Fibroblast of lung (primary cell): Measurements from ENCODE around the gene BNIPL. TPM values are rescaled to one million over a fixed set of nuclear protein-coding genes. Genes with fewer than 3 reads are reported as not detected.
A peak's percentile ranks its signal among the peaks of the same experiment; 100 is the strongest.

ENCODE experiments used
- DNase-seq, 2 donors: peaks; one replicate each; pipeline versions ENCODE4 v3.0.0 to v3.0.0-alpha.2; 2010; ENCODE audit warnings: low read depth in 2 of 2
- H2AFZ ChIP-seq: 2 replicates; pipeline ENCODE4 v1.5.1; 2012; ENCODE audit warnings: low read length, control low read depth, inconsistent platforms
- H3K27ac ChIP-seq: 2 replicates; pipeline ENCODE4 v1.5.1; 2011; ENCODE audit warnings: low read length, control low read depth; ENCODE audit not compliant: insufficient read depth
- H3K27me3 ChIP-seq: 2 replicates; pipeline ENCODE4 v1.5.1; 2011; ENCODE audit warnings: mild to moderate bottlenecking, low read length; ENCODE audit not compliant: control insufficient read depth, insufficient read depth
- H3K36me3 ChIP-seq: 2 replicates; pipeline ENCODE4 v1.5.1; 2011; ENCODE audit warnings: low read length; ENCODE audit not compliant: control insufficient read depth, insufficient read depth
- H3K4me1 ChIP-seq: 2 replicates; pipeline ENCODE4 v1.5.1; 2011; ENCODE audit warnings: low read length; ENCODE audit not compliant: control insufficient read depth, insufficient read depth; ENCODE audit errors: extremely low read depth
- H3K4me2 ChIP-seq: 2 replicates; pipeline ENCODE4 v1.5.1; 2011; ENCODE audit warnings: low read length, control low read depth; ENCODE audit not compliant: insufficient read depth; ENCODE audit errors: extremely low read depth
- H3K4me3 ChIP-seq, 4 experiments: fragments of 200-600 bp in 1 of 4; sonication (generic) in 1 of 4; replicated peaks in 1 of 4; 2 replicates each; pipeline ENCODE4 v1.5.1; 2011 to 2016; ENCODE audit warnings: low read length in 4 of 4, low read depth in 3 of 4, mild to moderate bottlenecking in 3 of 4, control low read depth in 2 of 4, inconsistent platforms in 1 of 4, mixed read lengths in 1 of 4; ENCODE audit not compliant: insufficient read depth in 1 of 4; ENCODE audit errors: control extremely low read depth in 1 of 4
- H3K79me2 ChIP-seq: 2 replicates; pipeline ENCODE4 v1.5.1; 2012; ENCODE audit warnings: mild to moderate bottlenecking, low read length, inconsistent platforms; ENCODE audit not compliant: control insufficient read depth, insufficient read depth
- H3K9ac ChIP-seq: 2 replicates; pipeline ENCODE4 v1.5.1; 2011; ENCODE audit warnings: mild to moderate bottlenecking, low read length, control low read depth; ENCODE audit not compliant: insufficient read depth
- H3K9me3 ChIP-seq: 2 replicates; pipeline ENCODE4 v1.5.1; 2012; ENCODE audit warnings: low read depth, low read length; ENCODE audit not compliant: control insufficient read depth, insufficient read depth
- H4K20me1 ChIP-seq: 2 replicates; pipeline ENCODE4 v1.5.1; 2011; ENCODE audit warnings: low read length; ENCODE audit not compliant: control insufficient read depth, insufficient read depth; ENCODE audit errors: extremely low read depth
- CTCF ChIP-seq, 2 donors: IDR thresholded peaks in 1 of 2; conservative IDR thresholded peaks in 1 of 2; 1 replicate in 1 of 2; 2 replicates in 1 of 2; pipeline ENCODE4 v1.5.1; 2011 to 2012; ENCODE audit warnings: low read length in 2 of 2, control low read depth in 1 of 2, inconsistent platforms in 1 of 2, low read depth in 1 of 2, mild to moderate bottlenecking in 1 of 2
- EZH2 ChIP-seq: IDR thresholded peaks from 2 replicates; pipeline ENCODE4 v1.5.1; 2012; ENCODE audit warnings: low read length, control low read depth, mild to moderate bottlenecking; ENCODE audit errors: missing control alignments
- polyA plus RNA-seq, 2 donors: library from polyadenylated mRNA; depleted of rRNA in 1 of 2; stranded (reverse) in 1 of 2; unstranded in 1 of 2; fragments of >200 nt; gene quantifications; 2 replicates each; pipeline ENCODE4 v1.2.1, GENCODE V29; 2011 to 2012; ENCODE audit warnings: missing spikeins in 1 of 2
- total RNA-seq: library from RNA; depleted of rRNA; stranded (reverse); fragments of >200 nt; gene quantifications from 2 replicates; pipeline ENCODE4 v1.2.1, GENCODE V29; 2014

Gene BNIPL
- total and polyA plus RNA-seq, 2 donors (not counting 1 experiment from before 2014, with no cell fraction given): 0.10 to 0.33 TPM

- Histone ChIP-seq H3K4me3 (no peak overlapping the region), H3K79me2 (peaks cover 4% of the 10 kb centered on the region), H3K27me3 (no peaks in the 10 kb centered on the region), H3K27ac (no peak overlapping the region), H4K20me1 (no peaks in the 10 kb centered on the region), H3K9me3 (no peaks in the 10 kb centered on the region), H3K36me3 (peaks cover 3% of the 10 kb centered on the region), H2AFZ (no peak overlapping the region), H3K9ac (no peak overlapping the region), H3K4me1 (peaks cover 4% of the 10 kb centered on the region), H3K4me2 (no peak overlapping the region)
- DNase-seq: no peak
- TF ChIP-seq CTCF (conservative IDR thresholded peaks at IDR 0.05 in 1 of 2, IDR thresholded peaks at IDR 0.05 in 1 of 2; ENCODE audit: low read depth in 1 of 2, low read length in 2 of 2): no peak
- TF ChIP-seq EZH2: no peak
Observed at GRCh38 chr1:151065089-151065645, 28.8 kb downstream of the BNIPL start.

- Histone ChIP-seq H3K27ac (no peak overlapping the region), H2AFZ (no peak overlapping the region), H3K4me1 (peaks cover 2% of the 10 kb centered on the region), H3K4me3 (no peak overlapping the region), H3K4me2 (no peak overlapping the region), H4K20me1 (no peaks in the 10 kb centered on the region), H3K27me3 (no peaks in the 10 kb centered on the region), H3K36me3 (peaks cover 3% of the 10 kb centered on the region), H3K9ac (no peak overlapping the region), H3K9me3 (no peaks in the 10 kb centered on the region), H3K79me2 (peaks cover 5% of the 10 kb centered on the region)
- DNase-seq: no peak
- no peak for TF ChIP-seq CTCF (conservative IDR thresholded peaks at IDR 0.05 in 1 of 2, IDR thresholded peaks at IDR 0.05 in 1 of 2; ENCODE audit: low read depth in 1 of 2, low read length in 2 of 2)
- TF ChIP-seq EZH2: no peak
Observed at GRCh38 chr1:151067185-151067584, 30.8 kb downstream of the BNIPL start.

DNA sequence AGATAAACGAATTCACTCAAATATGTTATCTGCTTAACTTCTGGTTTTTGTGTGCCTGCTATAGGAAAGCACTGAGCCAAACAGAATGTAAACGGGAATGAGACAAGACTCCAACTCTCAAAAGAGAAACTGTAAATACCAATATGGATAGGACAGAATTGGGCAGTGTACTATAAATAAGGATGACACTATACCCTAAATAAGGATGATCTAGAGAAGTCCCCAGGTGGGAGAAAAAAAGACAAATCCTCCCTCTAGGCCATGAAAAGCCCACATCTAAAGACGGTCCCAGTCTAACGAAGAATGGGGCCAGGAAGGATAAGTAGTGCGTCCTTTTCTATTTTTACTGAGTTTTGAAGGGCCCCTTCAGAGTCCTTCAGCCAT, 32.7 kb downstream of the BNIPL start:
- H3K79me2 ChIP-seq: peaks cover 3% of the 10 kb centered on the region
- H3K27ac ChIP-seq: peak overlapping the region; percentile 95

More for the DNA sequence above, 32.7 kb downstream of the BNIPL start:
- Histone ChIP-seq H3K27me3 (no peaks in the 10 kb centered on the region), H3K9me3 (no peaks in the 10 kb centered on the region), H3K4me3 (no peak overlapping the region), H3K4me1 (no peaks in the 10 kb centered on the region), H4K20me1 (no peaks in the 10 kb centered on the region), H3K36me3 (peaks cover 3% of the 10 kb centered on the region), H3K4me2 (no peak overlapping the region), H2AFZ (no peak overlapping the region), H3K9ac (no peak overlapping the region)
- TF ChIP-seq CTCF (conservative IDR thresholded peaks at IDR 0.05 in 1 of 2, IDR thresholded peaks at IDR 0.05 in 1 of 2; ENCODE audit: low read depth in 1 of 2, low read length in 2 of 2) (no peak), EZH2 (no peak)
- DNase-seq: no peak
